Chondrocyte (in vitro differentiated cells): ENCODE measurements around the gene NDFIP2. TPM values are rescaled to one million over a fixed set of nuclear protein-coding genes. Genes with fewer than 3 reads are reported as not detected.
A peak's percentile ranks its signal among the peaks of the same experiment; 100 is the strongest.

ENCODE experiments used
- DNase-seq: peaks from one replicate; pipeline ENCODE4 v3.0.0; 2021; ENCODE audit warnings: mixed read lengths, low spot score
- H3K27ac Mint-ChIP-seq: one replicate; pipeline ENCODE4 v1.8.0; 2021; ENCODE audit warnings: mild to moderate bottlenecking, moderate library complexity, mixed read lengths; ENCODE audit not compliant: unreplicated experiment
- H3K27me3 Mint-ChIP-seq: 2 replicates; pipeline ENCODE4 v1.8.0; 2021; ENCODE audit warnings: low read depth, mixed read lengths
- H3K36me3 Mint-ChIP-seq: 2 replicates; pipeline ENCODE4 v1.8.0; 2021; ENCODE audit warnings: low read depth, mixed read lengths
- H3K4me1 Mint-ChIP-seq: 2 replicates; pipeline ENCODE4 v1.8.0; 2021; ENCODE audit warnings: low read depth, mild to moderate bottlenecking, mixed read lengths
- H3K4me3 Mint-ChIP-seq: one replicate; pipeline ENCODE4 v1.8.0; 2021; ENCODE audit warnings: mild to moderate bottlenecking, moderate library complexity, mixed read lengths; ENCODE audit not compliant: unreplicated experiment
- H3K9me3 Mint-ChIP-seq: 2 replicates; pipeline ENCODE4 v1.8.0; 2021; ENCODE audit warnings: low read depth, mixed read lengths
- CTCF ChIP-seq: fragments of 200-600 bp; sonication (generic); IDR thresholded peaks from 2 replicates; pipeline ENCODE4 v1.5.0; 2021; ENCODE audit warnings: antibody characterized with exemption, mild to moderate bottlenecking, moderate library complexity
- total RNA-seq: library from RNA; stranded (reverse); gene quantifications from 3 replicates; pipeline ENCODE4 v1.2.1, GENCODE V29; 2021

NDFIP2 gene
- total RNA-seq, 1 donor from 2014 or later = 33.9 TPM

GRCh38 chr13:79483086-79483706 lies 2.2 kb downstream of the NDFIP2 start:
- no peak for DNase-seq
- H3K36me3 Mint-ChIP-seq = no peaks in the 10 kb centered on the region
- no peak for TF ChIP-seq CTCF
- no peak overlapping the region for H3K4me3 Mint-ChIP-seq
- H3K27me3 Mint-ChIP-seq = no peaks in the 10 kb centered on the region
- no peaks in the 10 kb centered on the region for H3K9me3 Mint-ChIP-seq
- peak overlapping the region; percentile 60 for H3K27ac Mint-ChIP-seq
- peaks cover 56% of the 10 kb centered on the region for H3K4me1 Mint-ChIP-seq

GRCh38 chr13:79485014-79485811 lies 4.3 kb downstream of the NDFIP2 start:
- peak overlapping the region; percentile 14 for H3K4me3 Mint-ChIP-seq
- no peak for TF ChIP-seq CTCF
- H3K9me3 Mint-ChIP-seq = no peaks in the 10 kb centered on the region
- H3K27me3 Mint-ChIP-seq = no peaks in the 10 kb centered on the region
- no peaks in the 10 kb centered on the region for H3K36me3 Mint-ChIP-seq
- H3K4me1 Mint-ChIP-seq = peaks cover 56% of the 10 kb centered on the region
- H3K27ac Mint-ChIP-seq = peak overlapping the region; percentile 91
- DNase-seq = no peak

- H3K27me3 Mint-ChIP-seq = no peaks in the 10 kb centered on the region
- no peak for TF ChIP-seq CTCF
- H3K36me3 Mint-ChIP-seq = no peaks in the 10 kb centered on the region
- no peak overlapping the region for H3K4me3 Mint-ChIP-seq
- H3K4me1 Mint-ChIP-seq = peaks cover 65% of the 10 kb centered on the region
- H3K27ac Mint-ChIP-seq = no peak overlapping the region
- H3K9me3 Mint-ChIP-seq = no peaks in the 10 kb centered on the region
- no peak for DNase-seq
Observed at GRCh38 chr13:79486433-79487188, 5.7 kb downstream of the NDFIP2 start.

GRCh38 chr13:79490326-79490725 lies 9.4 kb downstream of the NDFIP2 start:
- H3K36me3 Mint-ChIP-seq = no peaks in the 10 kb centered on the region
- no peak for TF ChIP-seq CTCF
- DNase-seq = no peak
- H3K27ac Mint-ChIP-seq = no peak overlapping the region
- H3K9me3 Mint-ChIP-seq = no peaks in the 10 kb centered on the region
- H3K4me3 Mint-ChIP-seq = no peak overlapping the region
- peaks cover 62% of the 10 kb centered on the region for H3K4me1 Mint-ChIP-seq
- H3K27me3 Mint-ChIP-seq = no peaks in the 10 kb centered on the region

GRCh38 chr13:79490824-79491223 lies 9.9 kb downstream of the NDFIP2 start:
- Mint-ChIP-seq H3K36me3 (no peaks in the 10 kb centered on the region), H3K9me3 (no peaks in the 10 kb centered on the region), H3K4me1 (peaks cover 57% of the 10 kb centered on the region), H3K27ac (peak overlapping the region; percentile 73), H3K4me3 (no peak overlapping the region), H3K27me3 (no peaks in the 10 kb centered on the region)
- DNase-seq = no peak
- TF ChIP-seq CTCF = no peak
